Stimulated activated CD4-positive, alpha-beta T cell treated with anti-CD3 and anti-CD28 coated beads, Interleukin-1b, Interleukin-23, amount 100 ng/mL, for 24 hours (primary cell): ENCODE results near the gene ADGRL1.

Experiments
- DNase-seq, 4 experiments: peaks; one replicate each; pipeline ENCODE4 v3.0.0-alpha.2; 2020; ENCODE audit warnings: low read depth in 4 of 4, low spot score in 1 of 4

The ADGRL1 gene

GRCh38 chr19:14114854-14115253, 91.1 kb downstream of the ADGRL1 start:
- DNase-seq = peak in 1 of 4 experiments; percentile 32

GRCh38 chr19:14114439-14114838, 91.5 kb downstream of the ADGRL1 start:
- DNase-seq = no peak

GRCh38 chr19:14113762-14114414, 92.1 kb downstream of the ADGRL1 start:
- peak in 2 of 4 experiments; percentile 25 to 35 for DNase-seq

GRCh38 chr19:14112809-14113385, 93.1 kb downstream of the ADGRL1 start:
- no peak for DNase-seq

GRCh38 chr19:14112051-14112808, 93.7 kb downstream of the ADGRL1 start:
- no peak for DNase-seq

- no peak for DNase-seq
These were observed 94.5 kb downstream of the ADGRL1 start for GRCh38 chr19:14111486-14111885.

- no peak for DNase-seq
These were observed 95.3 kb downstream of the ADGRL1 start for GRCh38 chr19:14110650-14111049.

GRCh38 chr19:14107581-14108461, 98.1 kb downstream of the ADGRL1 start:
- no peak for DNase-seq

GRCh38 chr19:14106840-14107239, 99.1 kb downstream of the ADGRL1 start:
- DNase-seq = no peak

- DNase-seq = no peak
These were observed 100.3 kb downstream of the ADGRL1 start for GRCh38 chr19:14105680-14106079.

- no peak for DNase-seq
These were observed 102.7 kb downstream of the ADGRL1 start for GRCh38 chr19:14103310-14103709.

- DNase-seq = no peak
These were observed 103.2 kb downstream of the ADGRL1 start for GRCh38 chr19:14102756-14103155.

- no peak for DNase-seq
These were observed 103.8 kb downstream of the ADGRL1 start for GRCh38 chr19:14102102-14102696.

GRCh38 chr19:14101003-14101545, 104.9 kb downstream of the ADGRL1 start:
- DNase-seq = no peak
